Measurements from ENCODE around the gene MVB12B. TPM values are rescaled to one million over a fixed set of nuclear protein-coding genes. Genes with fewer than 3 reads are reported as not detected.

The MVB12B gene
- total and polyA plus RNA-seq, 2 donors = 12.2 to 13.5 TPM

- WGBS = 57% methylated on average over 13 of the region's 13 CpGs
- no peaks in the 10 kb centered on the region for H3K4me1 ChIP-seq (ENCODE audit: insufficient read depth)
Measured at GRCh38 chr9:126438741-126439401, 112.2 kb downstream of the MVB12B start.

GRCh38 chr9:126439402-126439765 is 112.8 kb downstream of the MVB12B start:
- no peak overlapping the region for H3K4me3 ChIP-seq (ENCODE audit: low read depth, low read length)
- no peaks in the 10 kb centered on the region for H3K36me3 ChIP-seq (ENCODE audit: insufficient read depth)
- DNase-seq (ENCODE audit: extremely low spot score) = no peak
- no peaks in the 10 kb centered on the region for H3K4me1 ChIP-seq (ENCODE audit: insufficient read depth)
- no peak overlapping the region for H3K27ac ChIP-seq (ENCODE audit: low read depth)
- WGBS = 66% methylated on average over 5 of the region's 5 CpGs

More at GRCh38 chr9:126438741-126439401, 112.2 kb downstream of the MVB12B start:
- H3K27ac ChIP-seq (ENCODE audit: low read depth) = no peak overlapping the region
- no peaks in the 10 kb centered on the region for H3K36me3 ChIP-seq (ENCODE audit: insufficient read depth)
- no peak overlapping the region for H3K4me3 ChIP-seq (ENCODE audit: low read depth, low read length)
- no peak for DNase-seq (ENCODE audit: extremely low spot score)

- no peaks in the 10 kb centered on the region for H3K36me3 ChIP-seq (ENCODE audit: insufficient read depth)
- DNase-seq (ENCODE audit: extremely low spot score) = peak; percentile 17
- no peak overlapping the region for H3K4me3 ChIP-seq (ENCODE audit: low read depth, low read length)
- WGBS = 80% methylated on average over 16 of the region's 16 CpGs
- no peaks in the 10 kb centered on the region for H3K4me1 ChIP-seq (ENCODE audit: insufficient read depth)
- no peak overlapping the region for H3K27ac ChIP-seq (ENCODE audit: low read depth)
Measured at GRCh38 chr9:126439883-126440653, 113.4 kb downstream of the MVB12B start.

- WGBS = 90% methylated on average over 11 of the region's 11 CpGs
- Histone ChIP-seq H3K4me3 (ENCODE audit: low read depth, low read length) (no peak overlapping the region), H3K36me3 (ENCODE audit: insufficient read depth) (no peaks in the 10 kb centered on the region), H3K4me1 (ENCODE audit: insufficient read depth) (no peaks in the 10 kb centered on the region), H3K27ac (ENCODE audit: low read depth) (no peak overlapping the region)
- DNase-seq (ENCODE audit: extremely low spot score) = no peak
Measured at GRCh38 chr9:126440940-126441339, 114.3 kb downstream of the MVB12B start.

GRCh38 chr9:126442636-126443035 is 116.0 kb downstream of the MVB12B start:
- H3K27ac ChIP-seq (ENCODE audit: low read depth) = no peak overlapping the region
- 90% methylated on average over 3 of the region's 3 CpGs for WGBS
- H3K36me3 ChIP-seq (ENCODE audit: insufficient read depth) = no peaks in the 10 kb centered on the region
- no peaks in the 10 kb centered on the region for H3K4me1 ChIP-seq (ENCODE audit: insufficient read depth)
- no peak overlapping the region for H3K4me3 ChIP-seq (ENCODE audit: low read depth, low read length)
- no peak for DNase-seq (ENCODE audit: extremely low spot score)

- H3K27ac ChIP-seq (ENCODE audit: low read depth) = no peak overlapping the region
- no peak for DNase-seq (ENCODE audit: extremely low spot score)
- no peak overlapping the region for H3K4me3 ChIP-seq (ENCODE audit: low read depth, low read length)
- H3K4me1 ChIP-seq (ENCODE audit: insufficient read depth) = no peaks in the 10 kb centered on the region
- H3K36me3 ChIP-seq (ENCODE audit: insufficient read depth) = no peaks in the 10 kb centered on the region
- WGBS = 93% methylated on average over 3 of the region's 3 CpGs
Measured at GRCh38 chr9:126443144-126443543, 116.5 kb downstream of the MVB12B start.

GRCh38 chr9:126448136-126448535 is 121.5 kb downstream of the MVB12B start:
- Histone ChIP-seq H3K27ac (ENCODE audit: low read depth) (no peak overlapping the region), H3K4me1 (ENCODE audit: insufficient read depth) (no peaks in the 10 kb centered on the region), H3K36me3 (ENCODE audit: insufficient read depth) (no peaks in the 10 kb centered on the region), H3K4me3 (ENCODE audit: low read depth, low read length) (no peak overlapping the region)
- 92% methylated on average over 2 of the region's 2 CpGs for WGBS
- DNase-seq (ENCODE audit: extremely low spot score) = no peak

GRCh38 chr9:126448865-126449577 is 122.4 kb downstream of the MVB12B start:
- Histone ChIP-seq H3K4me1 (ENCODE audit: insufficient read depth) (no peaks in the 10 kb centered on the region), H3K4me3 (ENCODE audit: low read depth, low read length) (no peak overlapping the region), H3K27ac (ENCODE audit: low read depth) (no peak overlapping the region)

GRCh38 chr9:126449725-126450667 is 123.4 kb downstream of the MVB12B start:
- no peak for DNase-seq (ENCODE audit: extremely low spot score)
- H3K4me3 ChIP-seq (ENCODE audit: low read depth, low read length) = no peak overlapping the region
- no peaks in the 10 kb centered on the region for H3K4me1 ChIP-seq (ENCODE audit: insufficient read depth)
- WGBS = 88% methylated on average over 12 of the region's 12 CpGs
- no peak overlapping the region for H3K27ac ChIP-seq (ENCODE audit: low read depth)
- H3K36me3 ChIP-seq (ENCODE audit: insufficient read depth) = no peaks in the 10 kb centered on the region

More at GRCh38 chr9:126448865-126449577, 122.4 kb downstream of the MVB12B start:
- no peaks in the 10 kb centered on the region for H3K36me3 ChIP-seq (ENCODE audit: insufficient read depth)
- DNase-seq (ENCODE audit: extremely low spot score) = no peak
- WGBS = 93% methylated on average over 14 of the region's 14 CpGs

GRCh38 chr9:126450668-126451205 is 124.1 kb downstream of the MVB12B start:
- H3K4me3 ChIP-seq (ENCODE audit: low read depth, low read length) = no peak overlapping the region
- H3K4me1 ChIP-seq (ENCODE audit: insufficient read depth) = no peaks in the 10 kb centered on the region
- 96% methylated on average over 6 of the region's 6 CpGs for WGBS
- no peak overlapping the region for H3K27ac ChIP-seq (ENCODE audit: low read depth)
- H3K36me3 ChIP-seq (ENCODE audit: insufficient read depth) = no peaks in the 10 kb centered on the region
- no peak for DNase-seq (ENCODE audit: extremely low spot score)

- H3K4me3 ChIP-seq (ENCODE audit: low read depth, low read length) = no peak overlapping the region
- no peak overlapping the region for H3K27ac ChIP-seq (ENCODE audit: low read depth)
- WGBS = 89% methylated on average over 6 of the region's 6 CpGs
- no peak for DNase-seq (ENCODE audit: extremely low spot score)
- no peaks in the 10 kb centered on the region for H3K4me1 ChIP-seq (ENCODE audit: insufficient read depth)
- no peaks in the 10 kb centered on the region for H3K36me3 ChIP-seq (ENCODE audit: insufficient read depth)
Measured at GRCh38 chr9:126451316-126451885, 124.8 kb downstream of the MVB12B start.

GRCh38 chr9:126452106-126452505 is 125.5 kb downstream of the MVB12B start:
- WGBS = 86% methylated on average over 12 of the region's 12 CpGs
- Histone ChIP-seq H3K4me1 (ENCODE audit: insufficient read depth) (no peaks in the 10 kb centered on the region), H3K27ac (ENCODE audit: low read depth) (no peak overlapping the region), H3K4me3 (ENCODE audit: low read depth, low read length) (no peak overlapping the region), H3K36me3 (ENCODE audit: insufficient read depth) (no peaks in the 10 kb centered on the region)
- no peak for DNase-seq (ENCODE audit: extremely low spot score)

Data from urinary bladder (tissue), 4 donors.